Measurements from ENCODE around the gene TTLL4.

GRCh38 chr2:218662827-218663226 lies 47.8 kb upstream of the TTLL4 start:
- TF ChIP-seq POLR2A (IDR thresholded peaks at IDR 0.05): no peak
- no peak for TF ChIP-seq POLR2AphosphoS5 (IDR thresholded peaks at IDR 0.05)
